ENCODE measurements around the gene FRS3.

DNA sequence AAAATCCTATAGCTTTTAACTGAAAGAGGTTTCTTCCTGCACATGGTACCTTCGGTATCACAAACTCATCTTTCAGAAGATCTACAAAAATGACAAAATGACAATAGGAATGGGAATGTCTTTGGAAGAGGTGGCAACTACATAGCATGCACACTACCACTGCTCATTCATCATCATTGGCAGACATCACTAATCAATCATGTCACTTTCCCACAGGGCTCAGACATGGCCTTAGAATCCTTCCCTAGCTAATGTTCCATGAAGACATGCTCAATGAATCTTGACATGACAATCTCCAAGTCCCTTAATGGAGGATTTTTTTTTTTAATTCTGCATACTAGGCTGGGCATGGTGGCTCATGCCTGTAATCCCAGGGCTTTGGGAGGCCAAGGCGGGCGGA, 29.3 kb downstream of the FRS3 start:
- TF ChIP-seq, protein P1, sequence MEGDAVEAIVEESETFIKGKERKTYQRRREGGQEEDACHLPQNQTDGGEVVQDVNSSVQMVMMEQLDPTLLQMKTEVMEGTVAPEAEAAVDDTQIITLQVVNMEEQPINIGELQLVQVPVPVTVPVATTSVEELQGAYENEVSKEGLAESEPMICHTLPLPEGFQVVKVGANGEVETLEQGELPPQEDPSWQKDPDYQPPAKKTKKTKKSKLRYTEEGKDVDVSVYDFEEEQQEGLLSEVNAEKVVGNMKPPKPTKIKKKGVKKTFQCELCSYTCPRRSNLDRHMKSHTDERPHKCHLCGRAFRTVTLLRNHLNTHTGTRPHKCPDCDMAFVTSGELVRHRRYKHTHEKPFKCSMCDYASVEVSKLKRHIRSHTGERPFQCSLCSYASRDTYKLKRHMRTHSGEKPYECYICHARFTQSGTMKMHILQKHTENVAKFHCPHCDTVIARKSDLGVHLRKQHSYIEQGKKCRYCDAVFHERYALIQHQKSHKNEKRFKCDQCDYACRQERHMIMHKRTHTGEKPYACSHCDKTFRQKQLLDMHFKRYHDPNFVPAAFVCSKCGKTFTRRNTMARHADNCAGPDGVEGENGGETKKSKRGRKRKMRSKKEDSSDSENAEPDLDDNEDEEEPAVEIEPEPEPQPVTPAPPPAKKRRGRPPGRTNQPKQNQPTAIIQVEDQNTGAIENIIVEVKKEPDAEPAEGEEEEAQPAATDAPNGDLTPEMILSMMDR (conservative IDR thresholded peaks at IDR 0.05; ENCODE audit: low read depth in 2 of 2): no peak
- no peak for TF ChIP-seq CREB1 (CRISPR knock-in tag; IDR thresholded peaks at IDR 0.05; ENCODE audit: low read depth)
- no peak for TF ChIP-seq EZH2phosphoT487 (IDR thresholded peaks at IDR 0.05; ENCODE audit: unreplicated experiment)
- no peak for TF ChIP-seq EZH2 (IDR thresholded peaks at IDR 0.05; ENCODE audit: low read depth, unreplicated experiment)
- TF ChIP-seq NANOG (IDR thresholded peaks at IDR 0.05; ENCODE audit: borderline replicate concordance): no peak
- TF ChIP-seq ZNF114 (CRISPR knock-in tag; IDR thresholded peaks at IDR 0.05): no peak
- TF ChIP-seq POLR2AphosphoS5 (IDR thresholded peaks at IDR 0.05; ENCODE audit: low read depth): no peak
- TF ChIP-seq, protein P2, sequence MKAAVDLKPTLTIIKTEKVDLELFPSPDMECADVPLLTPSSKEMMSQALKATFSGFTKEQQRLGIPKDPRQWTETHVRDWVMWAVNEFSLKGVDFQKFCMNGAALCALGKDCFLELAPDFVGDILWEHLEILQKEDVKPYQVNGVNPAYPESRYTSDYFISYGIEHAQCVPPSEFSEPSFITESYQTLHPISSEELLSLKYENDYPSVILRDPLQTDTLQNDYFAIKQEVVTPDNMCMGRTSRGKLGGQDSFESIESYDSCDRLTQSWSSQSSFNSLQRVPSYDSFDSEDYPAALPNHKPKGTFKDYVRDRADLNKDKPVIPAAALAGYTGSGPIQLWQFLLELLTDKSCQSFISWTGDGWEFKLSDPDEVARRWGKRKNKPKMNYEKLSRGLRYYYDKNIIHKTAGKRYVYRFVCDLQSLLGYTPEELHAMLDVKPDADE (IDR thresholded peaks at IDR 0.05): no peak
- TF ChIP-seq, protein P3, sequence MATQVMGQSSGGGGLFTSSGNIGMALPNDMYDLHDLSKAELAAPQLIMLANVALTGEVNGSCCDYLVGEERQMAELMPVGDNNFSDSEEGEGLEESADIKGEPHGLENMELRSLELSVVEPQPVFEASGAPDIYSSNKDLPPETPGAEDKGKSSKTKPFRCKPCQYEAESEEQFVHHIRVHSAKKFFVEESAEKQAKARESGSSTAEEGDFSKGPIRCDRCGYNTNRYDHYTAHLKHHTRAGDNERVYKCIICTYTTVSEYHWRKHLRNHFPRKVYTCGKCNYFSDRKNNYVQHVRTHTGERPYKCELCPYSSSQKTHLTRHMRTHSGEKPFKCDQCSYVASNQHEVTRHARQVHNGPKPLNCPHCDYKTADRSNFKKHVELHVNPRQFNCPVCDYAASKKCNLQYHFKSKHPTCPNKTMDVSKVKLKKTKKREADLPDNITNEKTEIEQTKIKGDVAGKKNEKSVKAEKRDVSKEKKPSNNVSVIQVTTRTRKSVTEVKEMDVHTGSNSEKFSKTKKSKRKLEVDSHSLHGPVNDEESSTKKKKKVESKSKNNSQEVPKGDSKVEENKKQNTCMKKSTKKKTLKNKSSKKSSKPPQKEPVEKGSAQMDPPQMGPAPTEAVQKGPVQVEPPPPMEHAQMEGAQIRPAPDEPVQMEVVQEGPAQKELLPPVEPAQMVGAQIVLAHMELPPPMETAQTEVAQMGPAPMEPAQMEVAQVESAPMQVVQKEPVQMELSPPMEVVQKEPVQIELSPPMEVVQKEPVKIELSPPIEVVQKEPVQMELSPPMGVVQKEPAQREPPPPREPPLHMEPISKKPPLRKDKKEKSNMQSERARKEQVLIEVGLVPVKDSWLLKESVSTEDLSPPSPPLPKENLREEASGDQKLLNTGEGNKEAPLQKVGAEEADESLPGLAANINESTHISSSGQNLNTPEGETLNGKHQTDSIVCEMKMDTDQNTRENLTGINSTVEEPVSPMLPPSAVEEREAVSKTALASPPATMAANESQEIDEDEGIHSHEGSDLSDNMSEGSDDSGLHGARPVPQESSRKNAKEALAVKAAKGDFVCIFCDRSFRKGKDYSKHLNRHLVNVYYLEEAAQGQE (IDR thresholded peaks at IDR 0.05; ENCODE audit: unreplicated experiment): no peak

All from GM23338 (cell line).